IPS DF 6.9 (cell line): ENCODE measurements around the gene SIK1.
"Not testable (repeated sequence)": the region's sequence is repeated elsewhere in the genome, so short reads cannot be mapped to it uniquely, and the experiment has no call there.

Experiments
- DNase-seq: peaks from one replicate; pipeline ENCODE4 v3.0.0-alpha.2; 2013; ENCODE audit warnings: low read depth, low spot score
- H3K27ac ChIP-seq: one replicate; pipeline ENCODE4 v1.5.1; 2013; ENCODE audit warnings: low read length, control low read depth
- H3K27me3 ChIP-seq: 2 replicates; pipeline ENCODE4 v1.6.1; 2013; ENCODE audit warnings: mild to moderate bottlenecking, low read length; ENCODE audit not compliant: control insufficient read depth, insufficient read depth
- H3K36me3 ChIP-seq: 2 replicates; pipeline ENCODE4 v1.6.1; 2013; ENCODE audit warnings: low read length; ENCODE audit not compliant: control insufficient read depth, insufficient read depth
- H3K4me1 ChIP-seq: 2 replicates; pipeline ENCODE4 v1.6.1; 2013; ENCODE audit warnings: low read length; ENCODE audit not compliant: control insufficient read depth, insufficient read depth
- H3K4me3 ChIP-seq: 2 replicates; pipeline ENCODE4 v1.5.1; 2013; ENCODE audit warnings: mild to moderate bottlenecking, low read length
- H3K9me3 ChIP-seq: 2 replicates; pipeline ENCODE4 v1.6.1; 2013; ENCODE audit warnings: low read length, inconsistent platforms; ENCODE audit not compliant: control insufficient read depth, insufficient read depth
- WGBS: extraction: QIAGEN DNeasy Blood & Tissue Kit; methylation state at CpG from one replicate; pipeline ENCODE4 v1.1.7; 2013; ENCODE audit warnings: mixed read lengths, missing lambda C conversion rate; ENCODE audit not compliant: insufficient read length, insufficient coverage; 5-methylcytosine and 5-hydroxymethylcytosine counted together

The SIK1 gene

GRCh38 chr21:43456616-43457314 lies 29.8 kb upstream of the SIK1 start:
- H3K36me3 ChIP-seq = not testable (repeated sequence)

GRCh38 chr21:43455717-43456116 lies 28.8 kb upstream of the SIK1 start:
- H3K27ac ChIP-seq, H3K27me3 ChIP-seq, H3K36me3 ChIP-seq, H3K4me1 ChIP-seq, H3K9me3 ChIP-seq, H3K4me3 ChIP-seq, DNase-seq: not testable (repeated sequence)
- no CpG with 5 or more reads among the region's 12 CpGs for WGBS

More at GRCh38 chr21:43456616-43457314, 29.8 kb upstream of the SIK1 start:
- not testable (repeated sequence) for H3K4me3 ChIP-seq, H3K27me3 ChIP-seq, DNase-seq, H3K9me3 ChIP-seq, H3K4me1 ChIP-seq, H3K27ac ChIP-seq
- WGBS = no CpG with 5 or more reads among the region's 33 CpGs

GRCh38 chr21:43454176-43454575 lies 27.2 kb upstream of the SIK1 start:
- not testable (repeated sequence) for H3K4me1 ChIP-seq, H3K9me3 ChIP-seq, H3K4me3 ChIP-seq, H3K36me3 ChIP-seq, DNase-seq, H3K27ac ChIP-seq, H3K27me3 ChIP-seq
- WGBS = no CpG with 5 or more reads among the region's 5 CpGs

- H3K4me1 ChIP-seq, DNase-seq, H3K4me3 ChIP-seq, H3K36me3 ChIP-seq, H3K9me3 ChIP-seq, H3K27me3 ChIP-seq, H3K27ac ChIP-seq: not testable (repeated sequence)
- no CpG with 5 or more reads among the region's 17 CpGs for WGBS
Observed at GRCh38 chr21:43451850-43452249, 24.9 kb upstream of the SIK1 start.

- H3K36me3 ChIP-seq, H3K9me3 ChIP-seq, H3K4me1 ChIP-seq, DNase-seq, H3K27ac ChIP-seq, H3K4me3 ChIP-seq, H3K27me3 ChIP-seq: not testable (repeated sequence)
- WGBS = no CpG with 5 or more reads among the region's 16 CpGs
Observed at GRCh38 chr21:43450287-43450686, 23.4 kb upstream of the SIK1 start.

GRCh38 chr21:43447353-43447977 lies 20.5 kb upstream of the SIK1 start:
- not testable (repeated sequence) for H3K36me3 ChIP-seq, H3K4me1 ChIP-seq, H3K9me3 ChIP-seq, DNase-seq, H3K4me3 ChIP-seq, H3K27ac ChIP-seq, H3K27me3 ChIP-seq
- no CpG with 5 or more reads among the region's 23 CpGs for WGBS

DNA sequence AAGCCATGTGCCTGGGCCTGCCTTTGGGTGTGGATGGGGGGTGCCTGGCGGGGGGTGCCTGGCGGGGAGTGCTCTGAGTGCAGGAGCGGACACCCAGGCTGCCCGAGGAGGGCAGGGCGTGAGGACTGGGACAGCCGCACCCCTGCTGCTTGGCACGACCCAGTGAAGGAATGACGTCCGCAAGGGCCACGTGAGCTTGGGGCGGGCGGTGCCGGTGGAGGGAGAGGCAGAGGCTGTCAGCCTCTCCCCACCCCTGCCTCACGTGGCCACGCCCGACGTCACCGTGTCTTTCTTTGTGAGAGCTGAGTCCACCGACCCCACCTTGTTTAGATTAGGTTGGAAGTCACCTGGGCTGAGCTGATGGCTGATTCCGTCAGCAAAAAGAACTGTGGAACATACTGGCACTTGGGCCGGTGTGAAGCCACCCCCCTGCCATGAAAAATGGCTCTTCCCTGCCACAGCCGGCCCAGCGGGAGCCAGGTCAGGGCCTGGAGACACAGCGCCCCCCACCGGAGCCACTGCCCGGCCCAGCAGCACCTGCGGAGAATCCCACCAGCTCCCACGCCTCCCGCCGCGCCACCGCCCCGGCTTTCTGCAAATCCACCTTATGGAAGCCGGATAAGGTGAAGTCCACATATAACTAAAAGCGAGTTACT lies 19.5 kb upstream of the SIK1 start:
- DNase-seq, H3K36me3 ChIP-seq, H3K27me3 ChIP-seq, H3K4me3 ChIP-seq, H3K27ac ChIP-seq, H3K9me3 ChIP-seq, H3K4me1 ChIP-seq: not testable (repeated sequence)
- WGBS = no CpG with 5 or more reads among the region's 35 CpGs

DNA sequence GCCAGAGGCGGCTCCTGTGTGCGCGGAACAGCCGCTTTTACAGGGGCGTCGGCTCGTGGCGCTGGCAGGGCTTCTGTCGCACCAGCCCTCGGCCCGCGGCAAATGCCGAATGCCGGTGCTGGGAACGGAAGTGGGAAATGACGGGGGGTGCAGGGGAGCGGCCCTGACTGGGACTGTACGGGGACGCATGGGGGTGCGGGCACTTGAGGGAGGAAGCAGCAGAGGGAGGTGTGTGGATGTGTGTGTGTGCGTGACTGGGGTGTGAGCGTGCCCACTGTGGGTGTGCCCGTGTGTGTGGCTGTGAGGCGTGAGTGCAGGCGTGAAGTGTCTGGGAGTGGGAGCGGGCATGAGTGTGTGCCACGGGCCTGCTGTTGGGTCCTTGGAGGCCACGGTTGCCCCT lies 17.6 kb upstream of the SIK1 start:
- H3K4me1 ChIP-seq, DNase-seq, H3K27me3 ChIP-seq, H3K27ac ChIP-seq, H3K4me3 ChIP-seq, H3K9me3 ChIP-seq, H3K36me3 ChIP-seq: not testable (repeated sequence)
- no CpG with 5 or more reads among the region's 28 CpGs for WGBS

- H3K4me3 ChIP-seq, H3K4me1 ChIP-seq, H3K9me3 ChIP-seq, H3K27ac ChIP-seq, DNase-seq, H3K36me3 ChIP-seq, H3K27me3 ChIP-seq: not testable (repeated sequence)
- no CpG with 5 or more reads among the region's 12 CpGs for WGBS
Observed at GRCh38 chr21:43442571-43442970, 15.6 kb upstream of the SIK1 start.

GRCh38 chr21:43440835-43441727 lies 14.2 kb upstream of the SIK1 start:
- not testable (repeated sequence) for H3K27me3 ChIP-seq, H3K4me1 ChIP-seq, H3K9me3 ChIP-seq, H3K27ac ChIP-seq, DNase-seq, H3K36me3 ChIP-seq, H3K4me3 ChIP-seq
- whole genome bisulfite sequencing = no CpG with 5 or more reads among the region's 25 CpGs
